Mesenchymal stem cell (in vitro differentiated cells and primary cell): ENCODE results near the gene TRMU.

Experiments used
- DNase-seq: peaks from one replicate; pipeline ENCODE4 v3.0.0-alpha.2; 2013
- H2AFZ ChIP-seq: one replicate; pipeline ENCODE4 v1.6.1; 2013; ENCODE audit warnings: low read depth, mild to moderate bottlenecking, control low read depth, inconsistent platforms, low read length, moderate library complexity
- H2AK5ac ChIP-seq: 2 replicates; pipeline ENCODE4 v1.6.1; 2013; ENCODE audit warnings: low read length, moderate library complexity, mild to moderate bottlenecking, inconsistent platforms; ENCODE audit not compliant: severe bottlenecking
- H2BK120ac ChIP-seq: one replicate; pipeline ENCODE4 v1.6.1; 2013; ENCODE audit warnings: low read depth, mild to moderate bottlenecking, inconsistent platforms, low read length, moderate library complexity
- H2BK12ac ChIP-seq, 2 experiments: one replicate each; pipeline ENCODE4 v1.6.1; 2013; ENCODE audit warnings: inconsistent platforms in 2 of 2, low read length in 2 of 2, mild to moderate bottlenecking in 2 of 2, moderate library complexity in 2 of 2, control low read depth in 1 of 2
- H2BK15ac ChIP-seq: one replicate; pipeline ENCODE4 v1.6.1; 2013; ENCODE audit warnings: mild to moderate bottlenecking, low read depth, inconsistent platforms; ENCODE audit not compliant: poor library complexity, severe bottlenecking
- H2BK5ac ChIP-seq: 2 replicates; pipeline ENCODE4 v1.6.1; 2013; ENCODE audit warnings: low read depth, mild to moderate bottlenecking, low read length, control low read depth, inconsistent platforms; ENCODE audit not compliant: poor library complexity, severe bottlenecking
- H3K14ac ChIP-seq, 2 experiments: one replicate each; pipeline ENCODE4 v1.6.1; 2013; ENCODE audit warnings: inconsistent platforms in 2 of 2, low read length in 2 of 2, control low read depth in 1 of 2, mild to moderate bottlenecking in 1 of 2, moderate library complexity in 1 of 2
- H3K18ac ChIP-seq, 2 experiments: one replicate each; pipeline ENCODE4 v1.6.1; 2013; ENCODE audit warnings: inconsistent platforms in 2 of 2, low read length in 2 of 2, control low read depth in 1 of 2, low read depth in 1 of 2, mild to moderate bottlenecking in 1 of 2
- H3K23ac ChIP-seq, 2 experiments: one replicate each; pipeline ENCODE4 v1.6.1; 2013; ENCODE audit warnings: inconsistent platforms in 2 of 2, low read length in 2 of 2, mild to moderate bottlenecking in 2 of 2, moderate library complexity in 2 of 2, control low read depth in 1 of 2
- H3K27ac ChIP-seq: 2 replicates; pipeline ENCODE4 v1.5.1; 2013; ENCODE audit warnings: mild to moderate bottlenecking, moderate library complexity, low read length, control low read depth, inconsistent platforms; ENCODE audit not compliant: poor library complexity, severe bottlenecking
- H3K27me3 ChIP-seq, 2 experiments: 2 replicates each; pipeline versions ENCODE4 v1.6.1 to v1.7.0; 2013; ENCODE audit warnings: low read length in 2 of 2, mild to moderate bottlenecking in 2 of 2, moderate library complexity in 2 of 2, control low read depth in 1 of 2, inconsistent platforms in 1 of 2; ENCODE audit not compliant: control insufficient read depth in 1 of 2, insufficient read depth in 1 of 2
- H3K36me3 ChIP-seq, 2 experiments: 2 replicates each; pipeline versions ENCODE4 v1.6.1 to v1.7.0; 2013; ENCODE audit warnings: low read length in 2 of 2, control low read depth in 1 of 2, inconsistent platforms in 1 of 2, low read depth in 1 of 2, mild to moderate bottlenecking in 1 of 2; ENCODE audit not compliant: insufficient read depth in 2 of 2, control insufficient read depth in 1 of 2
- H3K4ac ChIP-seq, 2 experiments: one replicate each; pipeline ENCODE4 v1.6.1; 2013; ENCODE audit warnings: inconsistent platforms in 2 of 2, low read length in 2 of 2, mild to moderate bottlenecking in 2 of 2, moderate library complexity in 2 of 2, control low read depth in 1 of 2, low read depth in 1 of 2
- H3K4me1 ChIP-seq: 2 replicates; pipeline ENCODE4 v1.6.1; 2013; ENCODE audit warnings: low read depth, low read length, control low read depth; ENCODE audit not compliant: control insufficient read depth, insufficient read depth
- H3K4me2 ChIP-seq: 2 replicates; pipeline ENCODE4 v1.6.1; 2013; ENCODE audit warnings: low read length, mild to moderate bottlenecking, inconsistent platforms; ENCODE audit not compliant: poor library complexity, severe bottlenecking
- H3K4me3 ChIP-seq, 2 experiments: 2 replicates each; pipeline versions ENCODE4 v1.5.1 to v1.7.0; 2013; ENCODE audit warnings: low read length in 2 of 2, mild to moderate bottlenecking in 2 of 2, control low read depth in 1 of 2, low read depth in 1 of 2; ENCODE audit not compliant: insufficient read depth in 1 of 2
- H3K79me1 ChIP-seq: replicated peaks from 2 replicates; pipeline ENCODE4 v1.6.1; 2013; ENCODE audit warnings: mild to moderate bottlenecking, control low read depth, low read length, inconsistent platforms; ENCODE audit not compliant: poor library complexity, severe bottlenecking
- H3K9ac ChIP-seq: 2 replicates; pipeline ENCODE4 v1.7.0; 2013; ENCODE audit warnings: mild to moderate bottlenecking, low read length, moderate library complexity
- H3K9me3 ChIP-seq: 2 replicates; pipeline ENCODE4 v1.7.0; 2013; ENCODE audit warnings: mild to moderate bottlenecking, low read length; ENCODE audit not compliant: control insufficient read depth
- H4K8ac ChIP-seq: one replicate; pipeline ENCODE4 v1.6.1; 2013; ENCODE audit warnings: inconsistent platforms, mild to moderate bottlenecking, low read length, moderate library complexity
- H4K91ac ChIP-seq: one replicate; pipeline ENCODE4 v1.6.1; 2013; ENCODE audit warnings: mild to moderate bottlenecking, low read length, inconsistent platforms
- WGBS: methylation state at CpG from one replicate; pipeline ENCODE4 v1.1.7; 2013; ENCODE audit warnings: mixed read lengths; 5-methylcytosine and 5-hydroxymethylcytosine counted together

The TRMU gene

DNA sequence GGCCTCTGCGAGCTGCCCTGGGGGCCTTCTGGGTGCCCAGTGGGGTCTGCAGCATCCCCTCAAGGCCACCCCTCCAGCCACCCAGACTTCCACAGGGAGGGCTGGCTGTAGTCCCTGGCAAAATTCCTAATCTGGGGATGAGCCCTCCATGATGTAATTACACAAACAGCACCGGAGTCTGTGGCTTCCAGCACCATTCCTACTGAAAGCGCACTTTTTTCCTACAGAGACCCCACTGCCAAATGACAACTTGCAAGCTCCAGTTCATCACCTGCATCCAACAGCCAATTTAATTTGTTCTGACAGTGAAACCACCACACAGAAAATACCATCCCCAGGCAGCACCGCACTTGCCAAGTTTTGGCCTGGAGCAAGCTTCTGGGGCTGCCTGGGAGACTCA lies 70.4 kb downstream of the TRMU start:
- peaks cover 0 to 33% of the 10 kb centered on the region in 2 experiments for H3K36me3 ChIP-seq
- no peak overlapping the region for H3K14ac ChIP-seq
- H3K27me3 ChIP-seq, result peaks cover 0 to 17% of the 10 kb centered on the region in 2 experiments
- no peak overlapping the region for H3K4me2 ChIP-seq
- WGBS, result 84% methylated on average over 4 of the region's 4 CpGs
- no peaks in the 10 kb centered on the region for H3K9me3 ChIP-seq
- no peak overlapping the region for H3K9ac ChIP-seq
- no peak overlapping the region for H3K4ac ChIP-seq
- H2AFZ ChIP-seq, result no peak overlapping the region
- peaks cover 2% of the 10 kb centered on the region for H3K4me1 ChIP-seq
- H2AK5ac ChIP-seq, result no peak overlapping the region
- no peak overlapping the region for H3K23ac ChIP-seq
- H3K4me3 ChIP-seq, result no peak overlapping the region
- H3K27ac ChIP-seq, result no peak overlapping the region
- no peak overlapping the region for H4K8ac ChIP-seq
- no peak overlapping the region for H2BK12ac ChIP-seq
- no peak overlapping the region for H2BK15ac ChIP-seq
- H2BK120ac ChIP-seq, result no peak overlapping the region
- no peaks in the 10 kb centered on the region for H3K79me1 ChIP-seq
- DNase-seq, result no peak
- no peak overlapping the region for H3K18ac ChIP-seq
- H4K91ac ChIP-seq, result no peak overlapping the region
- H2BK5ac ChIP-seq, result no peak overlapping the region

GRCh38 chr22:46406349-46406748 lies 70.8 kb downstream of the TRMU start:
- H2BK120ac ChIP-seq, result no peak overlapping the region
- no peaks in the 10 kb centered on the region for H3K79me1 ChIP-seq
- no peaks in the 10 kb centered on the region for H3K9me3 ChIP-seq
- no peak overlapping the region for H4K91ac ChIP-seq
- no peak overlapping the region for H3K27ac ChIP-seq
- H2BK15ac ChIP-seq, result no peak overlapping the region
- H3K18ac ChIP-seq, result no peak overlapping the region
- H3K4ac ChIP-seq, result no peak overlapping the region
- H3K9ac ChIP-seq, result no peak overlapping the region
- H2BK5ac ChIP-seq, result no peak overlapping the region
- H2AK5ac ChIP-seq, result no peak overlapping the region
- no peak overlapping the region for H3K4me3 ChIP-seq
- H2AFZ ChIP-seq, result no peak overlapping the region
- H3K36me3 ChIP-seq, result peaks cover 0 to 36% of the 10 kb centered on the region in 2 experiments
- 84% methylated on average over 7 of the region's 8 CpGs for WGBS
- H3K4me2 ChIP-seq, result no peak overlapping the region
- no peak overlapping the region for H2BK12ac ChIP-seq
- peaks cover under 1% of the 10 kb centered on the region for H3K4me1 ChIP-seq
- H4K8ac ChIP-seq, result no peak overlapping the region
- no peak overlapping the region for H3K23ac ChIP-seq
- H3K27me3 ChIP-seq, result peaks cover 0 to 17% of the 10 kb centered on the region in 2 experiments
- H3K14ac ChIP-seq, result no peak overlapping the region
- no peak for DNase-seq

- Histone ChIP-seq H3K23ac (no peak overlapping the region), H3K4ac (no peak overlapping the region), H3K18ac (no peak overlapping the region), H2AFZ (no peak overlapping the region), H3K4me1 (no peaks in the 10 kb centered on the region), H3K4me2 (no peak overlapping the region), H2BK12ac (no peak overlapping the region), H3K27ac (no peak overlapping the region), H2BK120ac (no peak overlapping the region), H3K79me1 (no peaks in the 10 kb centered on the region), H3K27me3 (peaks cover 0 to 16% of the 10 kb centered on the region in 2 experiments), H3K36me3 (peaks cover 0 to 40% of the 10 kb centered on the region in 2 experiments), H4K91ac (no peak overlapping the region), H3K4me3 (no peak overlapping the region), H2BK15ac (no peak overlapping the region), H2AK5ac (no peak overlapping the region), H3K9me3 (no peaks in the 10 kb centered on the region), H2BK5ac (no peak overlapping the region), H3K14ac (no peak overlapping the region), H4K8ac (no peak overlapping the region), H3K9ac (no peak overlapping the region)
- WGBS, result 88% methylated on average over 15 of the region's 15 CpGs
- DNase-seq, result no peak
These were observed 71.3 kb downstream of the TRMU start for GRCh38 chr22:46406791-46407190.
